GM23338 (cell line): ENCODE results near the gene STX17. TPM values are rescaled to one million over a fixed set of nuclear protein-coding genes. Genes with fewer than 3 reads are reported as not detected.

Experiments
- ATAC-seq: fragments of 200-7000 bp; cut with Tn5 transposase; 3 replicates; pipeline ENCODE4 v1.9.1; 2020
- DNase-seq: peaks from one replicate; pipeline ENCODE4 v3.0.0-alpha.2; 2015; ENCODE audit warnings: low spot score
- H2AFZ ChIP-seq: fragments of 200-600 bp; sonication (generic); 2 replicates; pipeline ENCODE4 v1.8.0; 2016; ENCODE audit warnings: antibody characterized with exemption, mild to moderate bottlenecking, moderate library complexity
- H3F3A ChIP-seq: fragments of 200-600 bp; sonication (generic); replicated peaks from 2 replicates; pipeline ENCODE4 v1.8.0; 2017; ENCODE audit warnings: antibody characterized with exemption, mixed run types, low read depth
- H3K27ac ChIP-seq: fragments of 200-600 bp; sonication (generic); 2 replicates; pipeline ENCODE4 v1.6.1; 2016; ENCODE audit warnings: low read depth
- H3K27me3 ChIP-seq: fragments of 200-600 bp; sonication (generic); 2 replicates; pipeline ENCODE4 v1.8.0; 2016; ENCODE audit warnings: mild to moderate bottlenecking, mixed run types, moderate library complexity; ENCODE audit not compliant: insufficient read depth
- H3K36me3 ChIP-seq: fragments of 200-600 bp; sonication (generic); 2 replicates; pipeline ENCODE4 v1.8.0; 2016; ENCODE audit warnings: mild to moderate bottlenecking; ENCODE audit not compliant: insufficient read depth
- H3K4me1 ChIP-seq: fragments of 200-600 bp; sonication (generic); 2 replicates; pipeline ENCODE4 v1.8.0; 2016; ENCODE audit warnings: mild to moderate bottlenecking, moderate library complexity; ENCODE audit not compliant: insufficient read depth
- H3K4me2 ChIP-seq: fragments of 200-600 bp; sonication (generic); 2 replicates; pipeline ENCODE4 v1.7.1; 2017; ENCODE audit warnings: mixed run types
- H3K4me3 ChIP-seq: fragments of 200-600 bp; sonication (generic); 2 replicates; pipeline ENCODE4 v1.6.1; 2016; ENCODE audit warnings: mixed run types
- H3K79me2 ChIP-seq: fragments of 200-600 bp; sonication (generic); replicated peaks from 2 replicates; pipeline ENCODE4 v1.8.0; 2017; ENCODE audit warnings: mild to moderate bottlenecking; ENCODE audit not compliant: insufficient read depth
- H3K9me2 ChIP-seq: fragments of 200-600 bp; sonication (generic); 2 replicates; pipeline ENCODE4 v1.8.0; 2017; ENCODE audit not compliant: insufficient read depth
- H4K20me1 ChIP-seq: fragments of 200-600 bp; sonication (generic); replicated peaks from 2 replicates; pipeline ENCODE4 v1.8.0; 2017; ENCODE audit warnings: mild to moderate bottlenecking; ENCODE audit not compliant: insufficient read depth
- H3K27ac Mint-ChIP-seq: 2 replicates; pipeline ENCODE4 v1.8.0; 2020; ENCODE audit warnings: inconsistent platforms, mild to moderate bottlenecking, moderate library complexity, mixed read lengths
- H3K27me3 Mint-ChIP-seq: 3 replicates; pipeline ENCODE4 v1.8.0; 2022; ENCODE audit warnings: low read depth, mild to moderate bottlenecking, moderate library complexity, mixed read lengths, inconsistent platforms; ENCODE audit not compliant: insufficient read depth, poor library complexity
- H3K36me3 Mint-ChIP-seq: 3 replicates; pipeline ENCODE4 v1.8.0; 2021; ENCODE audit warnings: low read depth, mild to moderate bottlenecking, inconsistent platforms, moderate library complexity, mixed read lengths
- H3K4me1 Mint-ChIP-seq: 3 replicates; pipeline ENCODE4 v1.8.0; 2020; ENCODE audit warnings: mild to moderate bottlenecking, inconsistent platforms, mixed read lengths
- H3K4me3 Mint-ChIP-seq: 3 replicates; pipeline ENCODE4 v1.8.0; 2021; ENCODE audit warnings: moderate library complexity, mild to moderate bottlenecking, inconsistent platforms, mixed read lengths
- H3K9me3 Mint-ChIP-seq: 3 replicates; pipeline ENCODE4 v1.8.0; 2020; ENCODE audit warnings: moderate library complexity, mild to moderate bottlenecking, inconsistent platforms, mixed read lengths
- CREB1 ChIP-seq: fragments of 250-450 bp; sonication (Bioruptor Pico); IDR thresholded peaks from 2 replicates; pipeline ENCODE4 v1.5.0; 2020; ENCODE audit warnings: low read depth, mild to moderate bottlenecking, moderate library complexity
- CTCF ChIP-seq, 2 experiments: fragments of 200-600 bp in 1 of 2; sonication (generic) in 1 of 2; conservative IDR thresholded peaks; 2 replicates each; pipeline versions ENCODE4 v1.5.1 to v1.6.1; 2016 to 2017; ENCODE audit warnings: antibody characterized with exemption in 2 of 2, low read depth in 2 of 2, mild to moderate bottlenecking in 2 of 2, moderate library complexity in 1 of 2
- EZH2 ChIP-seq: fragments of 200-600 bp; sonication (generic); IDR thresholded peaks from one replicate; pipeline ENCODE4 v1.8.0; 2017; ENCODE audit warnings: antibody characterized with exemption, mild to moderate bottlenecking, low read depth; ENCODE audit not compliant: unreplicated experiment
- NANOG ChIP-seq: IDR thresholded peaks from 2 replicates; pipeline ENCODE4 v1.6.1; 2016; ENCODE audit warnings: antibody characterized with exemption, borderline replicate concordance
- REST ChIP-seq: IDR thresholded peaks from one replicate; pipeline ENCODE4 v1.6.1; 2018; ENCODE audit warnings: antibody characterized with exemption; ENCODE audit not compliant: unreplicated experiment
- STAT1 ChIP-seq: IDR thresholded peaks from one replicate; pipeline ENCODE4 v1.6.1; 2016; ENCODE audit warnings: antibody characterized with exemption; ENCODE audit not compliant: unreplicated experiment
- ZNF114 ChIP-seq: fragments of 250-450 bp; sonication (Bioruptor Pico); IDR thresholded peaks from 2 replicates; pipeline ENCODE4 v1.5.0; 2020; ENCODE audit warnings: mild to moderate bottlenecking, moderate library complexity
- ZNF462 ChIP-seq: fragments of 250-450 bp; sonication (Bioruptor Pico); IDR thresholded peaks from 2 replicates; pipeline ENCODE4 v1.5.0; 2020; ENCODE audit warnings: mild to moderate bottlenecking, moderate library complexity
- polyA plus RNA-seq: library from polyadenylated mRNA; unstranded; fragments of >200 nt; fragmentation: Nextera tagmentation; extraction: Ambion mirVana; gene quantifications from 2 replicates; pipeline ENCODE4 v1.2.1, GENCODE V29; 2016
- total RNA-seq: library from RNA; depleted of rRNA; stranded (reverse); fragments of >200 nt; shearing (Covaris generic); gene quantifications from 2 replicates; pipeline ENCODE4 v1.2.3, GENCODE V29; 2014

Gene STX17
- total and polyA plus RNA-seq, 2 experiments from 2014 or later, result 12.9 to 24.2 TPM

DNA sequence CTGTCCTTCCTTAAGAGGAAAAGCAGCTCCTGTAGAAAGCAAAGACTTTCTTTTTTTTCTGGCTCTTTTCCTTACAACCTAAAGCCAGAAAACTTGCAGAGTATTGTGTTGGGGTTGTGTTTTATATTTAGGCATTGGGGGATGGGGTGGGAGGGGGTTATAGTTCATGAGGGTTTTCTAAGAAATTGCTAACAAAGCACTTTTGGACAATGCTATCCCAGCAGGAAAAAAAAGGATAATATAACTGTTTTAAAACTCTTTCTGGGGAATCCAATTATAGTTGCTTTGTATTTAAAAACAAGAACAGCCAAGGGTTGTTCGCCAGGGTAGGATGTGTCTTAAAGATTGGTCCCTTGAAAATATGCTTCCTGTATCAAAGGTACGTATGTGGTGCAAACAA lies 42.5 kb upstream of the STX17 start:
- no peak overlapping the region for H3K4me3 Mint-ChIP-seq
- DNase-seq (no peak), ATAC-seq (no peak)
- Histone ChIP-seq H3K4me1 (0 out of 2 replicates have a peak, but pooled peaks cover 7% of the 10 kb centered on the region), H3K4me3 (no peak overlapping the region), H3K27ac (no peak overlapping the region), H3K79me2 (no peaks in the 10 kb centered on the region), H3F3A (no peaks in the 10 kb centered on the region), H3K9me2 (0 out of 2 replicates have a peak, but pooled peaks cover 3% of the 10 kb centered on the region), H3K4me2 (no peak overlapping the region), H4K20me1 (no peaks in the 10 kb centered on the region), H2AFZ (no peak overlapping the region), H3K36me3 (no peaks in the 10 kb centered on the region), H3K27me3 (no peaks in the 10 kb centered on the region)
- peaks cover 26% of the 10 kb centered on the region for H3K4me1 Mint-ChIP-seq
- H3K27me3 Mint-ChIP-seq, result peaks cover 3% of the 10 kb centered on the region
- H3K36me3 Mint-ChIP-seq, result no peaks in the 10 kb centered on the region
- H3K9me3 Mint-ChIP-seq, result no peaks in the 10 kb centered on the region
- TF ChIP-seq STAT1 (no peak), REST (no peak), EZH2 (no peak), CTCF (conservative IDR thresholded peaks at IDR 0.05; ENCODE audit: low read depth in 2 of 2) (no peak), CREB1 (CRISPR knock-in tag) (no peak), ZNF114 (CRISPR knock-in tag) (no peak), ZNF462 (no peak), NANOG (no peak)
- no peak overlapping the region for H3K27ac Mint-ChIP-seq
